Gastrocnemius medialis (tissue), 4 donors: Measurements from ENCODE around the gene CAMTA1.

Source experiments
- POLR2A ChIP-seq, 2 donors: fragments of 450-650 bp; IDR thresholded peaks; one replicate each; pipeline ENCODE4 v1.6.1; 2017; ENCODE audit warnings: antibody characterized with exemption in 2 of 2, mild to moderate bottlenecking in 2 of 2, moderate library complexity in 2 of 2
- TF ChIP-seq, protein P1 (sequence below), 5 experiments: fragments of 450-650 bp in 3 of 5; fragments of 200-600 bp in 2 of 5; sonication (generic) in 2 of 5; IDR thresholded peaks in 4 of 5; conservative IDR thresholded peaks in 1 of 5; 1 replicate in 4 of 5; 2 replicates in 1 of 5; pipeline ENCODE4 v1.5.1; 2016 to 2019; ENCODE audit warnings: antibody characterized with exemption in 5 of 5, mild to moderate bottlenecking in 3 of 5, moderate library complexity in 3 of 5

DNA sequence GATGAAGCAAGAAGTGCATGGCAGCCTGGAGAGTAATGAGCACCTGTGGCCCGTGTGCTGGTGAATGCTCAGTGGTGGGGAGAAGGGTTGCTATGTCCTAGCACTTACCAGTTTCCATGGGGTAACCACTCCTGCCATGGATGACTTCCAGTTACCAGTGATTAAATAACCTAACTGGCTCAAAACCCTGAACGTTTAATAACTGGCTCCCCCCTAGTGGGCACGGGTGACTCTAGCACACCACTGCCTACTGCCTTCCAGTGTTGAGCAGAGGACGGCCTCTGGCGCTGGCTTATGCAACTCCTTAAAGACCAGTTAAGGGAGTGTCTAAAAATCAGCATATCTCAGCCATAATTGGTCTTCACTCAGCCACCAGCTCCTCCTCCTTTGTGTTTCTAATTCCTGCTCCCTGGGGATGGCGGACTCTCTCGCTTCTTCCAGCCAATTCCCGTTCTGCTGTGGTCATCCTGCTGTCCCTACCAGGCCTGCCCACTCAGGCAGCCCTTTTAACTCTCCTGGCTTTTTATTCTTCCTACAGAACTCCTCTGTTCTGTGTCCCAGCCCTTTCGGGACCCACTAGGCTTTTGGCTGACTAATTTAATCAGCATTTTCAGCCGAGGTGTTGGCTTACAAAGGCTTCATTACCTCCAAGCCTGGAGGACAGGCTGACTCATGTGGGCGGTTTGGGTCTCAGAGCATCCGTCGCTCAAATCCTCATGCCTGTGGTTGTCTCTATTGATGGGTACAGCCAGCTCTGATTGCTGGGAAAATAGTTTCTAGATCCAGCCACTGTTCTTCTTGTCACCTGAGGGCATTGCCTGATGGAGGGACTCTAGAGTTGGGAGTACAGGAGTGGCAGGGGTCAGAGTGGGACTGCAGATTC is 332.4 kb downstream of the CAMTA1 start:
- TF ChIP-seq, protein P1, sequence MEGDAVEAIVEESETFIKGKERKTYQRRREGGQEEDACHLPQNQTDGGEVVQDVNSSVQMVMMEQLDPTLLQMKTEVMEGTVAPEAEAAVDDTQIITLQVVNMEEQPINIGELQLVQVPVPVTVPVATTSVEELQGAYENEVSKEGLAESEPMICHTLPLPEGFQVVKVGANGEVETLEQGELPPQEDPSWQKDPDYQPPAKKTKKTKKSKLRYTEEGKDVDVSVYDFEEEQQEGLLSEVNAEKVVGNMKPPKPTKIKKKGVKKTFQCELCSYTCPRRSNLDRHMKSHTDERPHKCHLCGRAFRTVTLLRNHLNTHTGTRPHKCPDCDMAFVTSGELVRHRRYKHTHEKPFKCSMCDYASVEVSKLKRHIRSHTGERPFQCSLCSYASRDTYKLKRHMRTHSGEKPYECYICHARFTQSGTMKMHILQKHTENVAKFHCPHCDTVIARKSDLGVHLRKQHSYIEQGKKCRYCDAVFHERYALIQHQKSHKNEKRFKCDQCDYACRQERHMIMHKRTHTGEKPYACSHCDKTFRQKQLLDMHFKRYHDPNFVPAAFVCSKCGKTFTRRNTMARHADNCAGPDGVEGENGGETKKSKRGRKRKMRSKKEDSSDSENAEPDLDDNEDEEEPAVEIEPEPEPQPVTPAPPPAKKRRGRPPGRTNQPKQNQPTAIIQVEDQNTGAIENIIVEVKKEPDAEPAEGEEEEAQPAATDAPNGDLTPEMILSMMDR (IDR thresholded peaks at IDR 0.05 in 4 of 5, conservative IDR thresholded peaks at IDR 0.05 in 1 of 5) = no peak
- no peak for TF ChIP-seq POLR2A (IDR thresholded peaks at IDR 0.05)
